GM21576 (cell line): ENCODE results near the gene ARHGAP15.

Experiments used
- ATAC-seq: cut with Tn5 transposase; IDR thresholded peaks from one replicate; pipeline ENCODE4 v1.9.1; 2021; ENCODE audit warnings: mild to moderate bottlenecking, moderate library complexity; ENCODE audit not compliant: unreplicated experiment

Gene ARHGAP15

GRCh38 chr2:143477714-143478443, 348.7 kb downstream of the ARHGAP15 start:
- no peak for ATAC-seq

- ATAC-seq: no peak
Measured at GRCh38 chr2:143480086-143480485, 350.9 kb downstream of the ARHGAP15 start.

- ATAC-seq: no peak
Measured at GRCh38 chr2:143480601-143481236, 351.5 kb downstream of the ARHGAP15 start.

GRCh38 chr2:143481237-143481623, 352.0 kb downstream of the ARHGAP15 start:
- ATAC-seq: no peak

GRCh38 chr2:143481733-143482132, 352.5 kb downstream of the ARHGAP15 start:
- no peak for ATAC-seq

GRCh38 chr2:143482316-143482715, 353.1 kb downstream of the ARHGAP15 start:
- no peak for ATAC-seq

- ATAC-seq: no peak
Measured at GRCh38 chr2:143482771-143483170, 353.6 kb downstream of the ARHGAP15 start.

- ATAC-seq: no peak
Measured at GRCh38 chr2:143486976-143487375, 357.8 kb downstream of the ARHGAP15 start.

- ATAC-seq: no peak
Measured at GRCh38 chr2:143489145-143489544, 359.9 kb downstream of the ARHGAP15 start.

GRCh38 chr2:143491131-143491530, 361.9 kb downstream of the ARHGAP15 start:
- no peak for ATAC-seq

GRCh38 chr2:143493339-143493738, 364.1 kb downstream of the ARHGAP15 start:
- no peak for ATAC-seq

- no peak for ATAC-seq
Measured at GRCh38 chr2:143497726-143498125, 368.5 kb downstream of the ARHGAP15 start.

GRCh38 chr2:143498496-143498895, 369.3 kb downstream of the ARHGAP15 start:
- no peak for ATAC-seq

- no peak for ATAC-seq
Measured at GRCh38 chr2:143499061-143499460, 369.8 kb downstream of the ARHGAP15 start.

GRCh38 chr2:143501106-143501676, 372.0 kb downstream of the ARHGAP15 start:
- ATAC-seq: no peak

- no peak for ATAC-seq
Measured at GRCh38 chr2:143503280-143503679, 374.1 kb downstream of the ARHGAP15 start.

GRCh38 chr2:143504397-143504796, 375.2 kb downstream of the ARHGAP15 start:
- ATAC-seq: no peak

- ATAC-seq: no peak
Measured at GRCh38 chr2:143505542-143505941, 376.3 kb downstream of the ARHGAP15 start.

GRCh38 chr2:143513081-143513480, 383.9 kb downstream of the ARHGAP15 start:
- ATAC-seq: no peak

GRCh38 chr2:143514413-143514812, 385.2 kb downstream of the ARHGAP15 start:
- no peak for ATAC-seq

- no peak for ATAC-seq
Measured at GRCh38 chr2:143515318-143515717, 386.1 kb downstream of the ARHGAP15 start.

GRCh38 chr2:143519521-143519920, 390.3 kb downstream of the ARHGAP15 start:
- no peak for ATAC-seq
